IMR-90 (cell line): ENCODE results near the gene PRUNE2. TPM values are rescaled to one million over a fixed set of nuclear protein-coding genes. Genes with fewer than 3 reads are reported as not detected.

Experiments used
- ATAC-seq: fragments of 200-7000 bp; cut with Tn5 transposase; 2 replicates; pipeline ENCODE4 v1.9.1; 2020; ENCODE audit warnings: low read depth, mild to moderate bottlenecking, moderate library complexity
- BruUV-seq: library from RNA; stranded (reverse); fragments of 400-500 nt; replicated peaks from 2 replicates; lab custom pipeline; 2021; lab: Mats Ljungman, UMichigan
- CTCF ChIA-PET: fragments of 300-600 bp; formaldehyde crosslinking; extraction: SDS; loops from one replicate; lab custom pipeline; 2021; ENCODE audit warnings: antibody characterized with exemption; lab: Yijun Ruan, JAX
- POLR2A ChIA-PET: fragments of 300-600 bp; sonication (Branson Sonifier 250); formaldehyde crosslinking; loops from one replicate; lab custom pipeline; 2022; ENCODE audit warnings: antibody characterized with exemption; ENCODE audit not compliant: unreplicated experiment; lab: Charles Lee
- DNase-seq: peaks from one replicate; pipeline ENCODE4 v3.0.0; 2013
- H2AFZ ChIP-seq: replicated peaks from 2 replicates; pipeline ENCODE3; 2013; ENCODE audit warnings: low read length, mild to moderate bottlenecking; ENCODE audit not compliant: poor library complexity
- H2AK5ac ChIP-seq: 2 replicates; pipeline ENCODE4 v1.6.1; 2013; ENCODE audit warnings: low read depth, low read length, inconsistent platforms
- H2AK9ac ChIP-seq: replicated peaks from 2 replicates; pipeline ENCODE3; 2013; ENCODE audit warnings: mild to moderate bottlenecking, low read depth, low read length, moderate library complexity; ENCODE audit not compliant: poor library complexity
- H2BK120ac ChIP-seq: 2 replicates; pipeline ENCODE4 v1.6.1; 2013; ENCODE audit warnings: low read depth, low read length, inconsistent platforms
- H2BK15ac ChIP-seq: 3 replicates; pipeline ENCODE4 v1.6.1; 2013; ENCODE audit warnings: low read depth, low read length, inconsistent platforms
- H2BK20ac ChIP-seq: 2 replicates; pipeline ENCODE4 v1.6.1; 2013; ENCODE audit warnings: low read depth, mild to moderate bottlenecking, inconsistent platforms, low read length, moderate library complexity
- H2BK5ac ChIP-seq: 2 replicates; pipeline ENCODE4 v1.6.1; 2013; ENCODE audit warnings: mild to moderate bottlenecking, low read depth, low read length, inconsistent platforms; ENCODE audit not compliant: poor library complexity, severe bottlenecking
- H3K14ac ChIP-seq: replicated peaks from 2 replicates; pipeline ENCODE4 v1.6.1; 2013; ENCODE audit warnings: low read depth, low read length, inconsistent platforms
- H3K18ac ChIP-seq: 2 replicates; pipeline ENCODE4 v1.6.1; 2013; ENCODE audit warnings: low read depth, low read length, control low read depth
- H3K23ac ChIP-seq: 2 replicates; pipeline ENCODE4 v1.6.1; 2013; ENCODE audit warnings: low read depth, low read length, inconsistent platforms
- H3K27ac ChIP-seq: 2 replicates; pipeline ENCODE4 v1.5.1; 2013; ENCODE audit warnings: mild to moderate bottlenecking, control low read depth, low read length; ENCODE audit not compliant: insufficient read depth
- H3K27me3 ChIP-seq: 2 replicates; pipeline ENCODE4 v1.6.1; 2013; ENCODE audit warnings: low read length; ENCODE audit not compliant: control insufficient read depth, insufficient read depth
- H3K36me3 ChIP-seq: 2 replicates; pipeline ENCODE4 v1.6.1; 2013; ENCODE audit warnings: low read length, mixed read lengths; ENCODE audit not compliant: control insufficient read depth, insufficient read depth
- H3K4ac ChIP-seq: 2 replicates; pipeline ENCODE4 v1.6.1; 2013; ENCODE audit warnings: low read depth, low read length, inconsistent platforms
- H3K4me1 ChIP-seq: 2 replicates; pipeline ENCODE4 v1.6.1; 2013; ENCODE audit warnings: low read length, mixed read lengths; ENCODE audit not compliant: control insufficient read depth, insufficient read depth
- H3K4me2 ChIP-seq: 2 replicates; pipeline ENCODE4 v1.6.1; 2013; ENCODE audit warnings: low read depth, mild to moderate bottlenecking, control low read depth, low read length, moderate library complexity
- H3K4me3 ChIP-seq: 2 replicates; pipeline ENCODE4 v1.5.1; 2013; ENCODE audit warnings: low read depth, mild to moderate bottlenecking, control low read depth, low read length, moderate library complexity; ENCODE audit not compliant: insufficient read depth
- H3K56ac ChIP-seq: 2 replicates; pipeline ENCODE4 v1.6.1; 2013; ENCODE audit warnings: low read length, inconsistent platforms; ENCODE audit not compliant: insufficient read depth; ENCODE audit errors: extremely low read depth
- H3K79me1 ChIP-seq, 2 experiments: 2 replicates each; pipeline ENCODE4 v1.6.1; 2013; ENCODE audit warnings: low read length in 2 of 2, inconsistent platforms in 1 of 2, low read depth in 1 of 2
- H3K9ac ChIP-seq: 2 replicates; pipeline ENCODE4 v1.6.1; 2013; ENCODE audit warnings: low read depth, low read length, control low read depth
- H3K9me1 ChIP-seq: 2 replicates; pipeline ENCODE4 v1.6.1; 2013; ENCODE audit warnings: low read length, inconsistent platforms; ENCODE audit not compliant: insufficient read depth
- H3K9me3 ChIP-seq: 2 replicates; pipeline ENCODE4 v1.6.1; 2013; ENCODE audit warnings: low read length; ENCODE audit not compliant: control insufficient read depth, insufficient read depth
- H4K20me1 ChIP-seq: 2 replicates; pipeline ENCODE4 v1.6.1; 2013; ENCODE audit warnings: low read length, inconsistent platforms; ENCODE audit not compliant: insufficient read depth
- H4K5ac ChIP-seq: 2 replicates; pipeline ENCODE4 v1.6.1; 2013; ENCODE audit warnings: mild to moderate bottlenecking, low read depth, low read length, control low read depth
- H4K8ac ChIP-seq, 2 experiments: 2 replicates each; pipeline ENCODE4 v1.6.1; 2013; ENCODE audit warnings: low read depth in 2 of 2, low read length in 2 of 2, control low read depth in 1 of 2, inconsistent platforms in 1 of 2
- H4K91ac ChIP-seq: 2 replicates; pipeline ENCODE4 v1.6.1; 2013; ENCODE audit warnings: low read depth, low read length, inconsistent platforms; ENCODE audit not compliant: insufficient read depth
- CTCF ChIP-seq: conservative IDR thresholded peaks from 2 replicates; pipeline ENCODE4 v1.5.1; 2012; ENCODE audit warnings: mild to moderate bottlenecking, low read depth, low read length, improper control_type of control experiment
- ELK1 ChIP-seq: fragments of 150-350 bp; IDR thresholded peaks from 2 replicates; pipeline ENCODE4 v1.6.1; 2016; ENCODE audit warnings: low read depth, mild to moderate bottlenecking, low read length, moderate library complexity, borderline replicate concordance
- FOS ChIP-seq: fragments of 150-350 bp; IDR thresholded peaks from 2 replicates; pipeline ENCODE4 v1.6.1; 2016; ENCODE audit warnings: low read depth, low read length
- MAFK ChIP-seq: IDR thresholded peaks from 2 replicates; pipeline ENCODE4 v1.6.1; 2012; ENCODE audit warnings: low read depth, low read length, improper control_type of control experiment
- MAZ ChIP-seq: IDR thresholded peaks from 2 replicates; pipeline ENCODE4 v1.6.1; 2012; ENCODE audit warnings: low read depth, mild to moderate bottlenecking, low read length, improper control_type of control experiment, moderate library complexity, borderline replicate concordance
- NFE2L2 ChIP-seq: fragments of 150-350 bp; IDR thresholded peaks from 2 replicates; pipeline ENCODE4 v1.6.1; 2016; ENCODE audit warnings: low read depth, mild to moderate bottlenecking, low read length
- POLR2A ChIP-seq: IDR thresholded peaks from 2 replicates; pipeline ENCODE4 v1.6.1; 2012; ENCODE audit warnings: mild to moderate bottlenecking, low read depth, low read length
- RAD21 ChIP-seq: IDR thresholded peaks from 2 replicates; pipeline ENCODE4 v1.6.1; 2012; ENCODE audit warnings: low read length, improper control_type of control experiment
- SMC3 ChIP-seq: fragments of 150-350 bp; IDR thresholded peaks from 2 replicates; pipeline ENCODE4 v1.6.1; 2016; ENCODE audit warnings: low read depth, mild to moderate bottlenecking, antibody characterized with exemption, low read length, moderate library complexity
- WGBS, 2 experiments: methylation state at CpG; one replicate each; pipeline versions ENCODE4 v1.1.5 to v1.1.7; 2013; ENCODE audit warnings: missing lambda C conversion rate in 2 of 2; ENCODE audit not compliant: insufficient read length in 1 of 2; ENCODE audit errors: extremely low coverage in 2 of 2; 5-methylcytosine and 5-hydroxymethylcytosine counted together
- dilution Hi-C: fragments of 300-500 bp; cut with HindIII; formaldehyde crosslinking; loops from one replicate; pipeline ENCODE4 v1.14.3; 2018; ENCODE audit warnings: low sequenced_read_pairs; ENCODE audit not compliant: unreplicated experiment
- in situ Hi-C: fragments of 300-500 bp; cut with MboI; formaldehyde crosslinking; loops from 3 replicates; pipeline ENCODE4 v1.14.3; 2019; ENCODE audit warnings: low sequenced_read_pairs, inconsistent platforms, mixed read lengths
- intact Hi-C: fragments of 100-400 bp; cut with micrococcal nuclease; formaldehyde crosslinking; loops from 2 replicates; pipeline ENCODE4 v1.10.0; 2022
- polyA plus RNA-seq, 3 experiments: library from polyadenylated mRNA; depleted of rRNA; stranded (reverse); fragments of >200 nt; gene quantifications; 2 replicates each; pipeline ENCODE4 v1.2.3, GENCODE V29; 2012; ENCODE audit warnings: low replicate concordance in 1 of 3
- total RNA-seq: library from RNA; depleted of rRNA; stranded (reverse); fragments of >200 nt; gene quantifications from 2 replicates; pipeline ENCODE4 v1.2.3, GENCODE V29; 2012

Gene PRUNE2
- total and polyA plus RNA-seq, 2 of the 4 experiments (the other 2 are of a cell fraction) = 0.70 to 1.6 TPM

- H4K91ac ChIP-seq = no peak overlapping the region
- H3K36me3 ChIP-seq = no peaks in the 10 kb centered on the region
- no peak overlapping the region for H2BK15ac ChIP-seq
- POLR2A ChIA-PET = no interaction called here
- DNase-seq (no peak), ATAC-seq (no peak)
- no peak for TF ChIP-seq MAFK
- no peak for TF ChIP-seq RAD21
- no peak for TF ChIP-seq POLR2A
- TF ChIP-seq MAZ = no peak
- no peak for TF ChIP-seq CTCF
- TF ChIP-seq SMC3 = no peak
- TF ChIP-seq FOS = no peak
- no peak for TF ChIP-seq ELK1
- no peak for TF ChIP-seq NFE2L2
- no peak overlapping the region for H3K4me2 ChIP-seq
- H3K23ac ChIP-seq = no peak overlapping the region
- no peak overlapping the region for H3K4ac ChIP-seq
- 59% methylated on average over 4 of the region's 7 CpGs; no CpG with 5 or more reads in 1 of the 2 experiments for WGBS, 2 experiments
- CTCF ChIA-PET = interaction anchor here (0.6 kb wide), 1 partner anchor 144 kb away, joined by 3 read pairs; no protein-coding TSS in a partner anchor
- peaks cover 6% of the 10 kb centered on the region for H3K27me3 ChIP-seq
- no peak overlapping the region for H3K18ac ChIP-seq
- no peak overlapping the region for H2BK5ac ChIP-seq
- no TSS peak for BruUV-seq
- H3K4me1 ChIP-seq = no peaks in the 10 kb centered on the region
- H2BK20ac ChIP-seq = no peak overlapping the region
- dilution Hi-C loops = no loop called here
- no peak overlapping the region for H2AK9ac ChIP-seq
- H2AK5ac ChIP-seq = no peak overlapping the region
- no peaks in the 10 kb centered on the region for H4K20me1 ChIP-seq
- no peaks in the 10 kb centered on the region for H3K9me3 ChIP-seq
- H3K56ac ChIP-seq = no peak overlapping the region
- H2AFZ ChIP-seq = no peak overlapping the region
- no peak overlapping the region for H2BK120ac ChIP-seq
- no peak overlapping the region for H3K14ac ChIP-seq
- no peak overlapping the region for H4K8ac ChIP-seq
- no peaks in the 10 kb centered on the region for H3K79me1 ChIP-seq
- no peak overlapping the region for H3K9ac ChIP-seq
- no peaks in the 10 kb centered on the region for H3K9me1 ChIP-seq
- in situ Hi-C loops = no loop called here
- no peak overlapping the region for H4K5ac ChIP-seq
- no peak overlapping the region for H3K27ac ChIP-seq
- H3K4me3 ChIP-seq = no peak overlapping the region
- intact Hi-C loops = no loop called here
These were observed 322.7 kb downstream of the PRUNE2 start for GRCh38 chr9:76583256-76583655.
